Measurements from ENCODE around the gene KLHL26.

DNA sequence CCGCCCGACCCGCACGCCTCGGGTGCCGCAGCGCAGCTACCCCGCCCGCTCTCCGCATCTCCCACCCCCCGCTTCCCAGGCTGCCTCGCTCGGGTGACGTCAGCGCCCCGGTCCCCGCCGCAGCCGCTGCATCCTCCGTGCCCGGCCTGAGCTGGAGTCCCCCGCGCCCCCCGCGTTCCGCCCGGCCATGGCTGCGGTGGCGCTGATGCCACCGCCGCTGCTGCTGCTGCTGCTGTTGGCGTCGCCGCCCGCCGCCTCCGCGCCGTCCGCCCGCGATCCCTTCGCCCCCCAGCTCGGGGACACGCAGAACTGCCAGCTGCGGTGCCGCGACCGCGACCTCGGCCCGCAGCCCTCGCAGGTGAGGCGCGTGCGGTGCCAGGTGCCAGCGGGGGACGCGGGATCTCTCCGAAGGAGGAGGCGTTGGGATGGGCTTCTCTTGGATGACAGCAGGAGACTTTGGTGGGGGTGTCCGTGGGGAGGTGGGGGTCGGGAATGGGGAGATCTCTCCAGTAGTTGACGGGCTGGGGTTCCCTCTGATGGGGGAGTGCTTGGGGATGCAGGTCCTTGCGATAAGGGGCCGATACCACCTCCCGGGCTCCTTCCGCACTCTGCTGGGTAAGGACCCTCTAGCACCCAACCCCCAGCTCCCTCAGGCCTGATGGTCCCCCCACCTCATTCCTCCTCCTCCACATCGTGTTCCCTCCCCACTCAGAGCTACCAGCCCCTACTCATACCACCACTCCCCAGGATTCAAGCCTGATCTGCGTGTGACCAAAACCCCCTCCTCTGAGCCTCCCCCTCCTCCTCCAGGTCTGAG is 23.8 kb upstream of the KLHL26 start, which contains the start of gene TMEM59L:
- TF ChIP-seq POLR2AphosphoS5 (IDR thresholded peaks at IDR 0.05) = no peak
- TF ChIP-seq, protein P1, sequence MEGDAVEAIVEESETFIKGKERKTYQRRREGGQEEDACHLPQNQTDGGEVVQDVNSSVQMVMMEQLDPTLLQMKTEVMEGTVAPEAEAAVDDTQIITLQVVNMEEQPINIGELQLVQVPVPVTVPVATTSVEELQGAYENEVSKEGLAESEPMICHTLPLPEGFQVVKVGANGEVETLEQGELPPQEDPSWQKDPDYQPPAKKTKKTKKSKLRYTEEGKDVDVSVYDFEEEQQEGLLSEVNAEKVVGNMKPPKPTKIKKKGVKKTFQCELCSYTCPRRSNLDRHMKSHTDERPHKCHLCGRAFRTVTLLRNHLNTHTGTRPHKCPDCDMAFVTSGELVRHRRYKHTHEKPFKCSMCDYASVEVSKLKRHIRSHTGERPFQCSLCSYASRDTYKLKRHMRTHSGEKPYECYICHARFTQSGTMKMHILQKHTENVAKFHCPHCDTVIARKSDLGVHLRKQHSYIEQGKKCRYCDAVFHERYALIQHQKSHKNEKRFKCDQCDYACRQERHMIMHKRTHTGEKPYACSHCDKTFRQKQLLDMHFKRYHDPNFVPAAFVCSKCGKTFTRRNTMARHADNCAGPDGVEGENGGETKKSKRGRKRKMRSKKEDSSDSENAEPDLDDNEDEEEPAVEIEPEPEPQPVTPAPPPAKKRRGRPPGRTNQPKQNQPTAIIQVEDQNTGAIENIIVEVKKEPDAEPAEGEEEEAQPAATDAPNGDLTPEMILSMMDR (IDR thresholded peaks at IDR 0.05) = no peak
- TF ChIP-seq POLR2A (IDR thresholded peaks at IDR 0.05) = no peak
- TF ChIP-seq EP300 (IDR thresholded peaks at IDR 0.05; ENCODE audit: low read depth) = no peak

Data from transverse colon (tissue), 4 donors.